Testis (tissue), 2 donors: ENCODE data around the gene TLE4.

ENCODE experiments used
- CTCF ChIP-seq, 3 experiments: fragments of 450-650 bp in 2 of 3; fragments of 200-600 bp in 1 of 3; sonication (generic) in 1 of 3; IDR thresholded peaks; one replicate each; pipeline ENCODE4 v1.5.1; 2016 to 2019; ENCODE audit warnings: antibody characterized with exemption in 3 of 3, mild to moderate bottlenecking in 2 of 3, moderate library complexity in 1 of 3
- POLR2A ChIP-seq: fragments of 450-650 bp; IDR thresholded peaks from one replicate; pipeline ENCODE4 v1.6.1; 2017; ENCODE audit warnings: antibody characterized with exemption, mild to moderate bottlenecking, moderate library complexity

GRCh38 chr9:79526149-79526672 is 45.6 kb upstream of the TLE4 start:
- no peak for TF ChIP-seq POLR2A
- TF ChIP-seq CTCF (IDR thresholded peaks at IDR 0.05): no peak
